GM19351 (cell line): ENCODE data around the gene COL4A2.

Source experiments
- ATAC-seq: cut with Tn5 transposase; IDR thresholded peaks from one replicate; pipeline ENCODE4 v1.9.1; 2021; ENCODE audit warnings: mild to moderate bottlenecking, moderate library complexity; ENCODE audit not compliant: unreplicated experiment

The COL4A2 gene

GRCh38 chr13:110465696-110466095 lies 158.6 kb downstream of the COL4A2 start:
- ATAC-seq = no peak

GRCh38 chr13:110466266-110466915 lies 159.3 kb downstream of the COL4A2 start:
- no peak for ATAC-seq

DNA sequence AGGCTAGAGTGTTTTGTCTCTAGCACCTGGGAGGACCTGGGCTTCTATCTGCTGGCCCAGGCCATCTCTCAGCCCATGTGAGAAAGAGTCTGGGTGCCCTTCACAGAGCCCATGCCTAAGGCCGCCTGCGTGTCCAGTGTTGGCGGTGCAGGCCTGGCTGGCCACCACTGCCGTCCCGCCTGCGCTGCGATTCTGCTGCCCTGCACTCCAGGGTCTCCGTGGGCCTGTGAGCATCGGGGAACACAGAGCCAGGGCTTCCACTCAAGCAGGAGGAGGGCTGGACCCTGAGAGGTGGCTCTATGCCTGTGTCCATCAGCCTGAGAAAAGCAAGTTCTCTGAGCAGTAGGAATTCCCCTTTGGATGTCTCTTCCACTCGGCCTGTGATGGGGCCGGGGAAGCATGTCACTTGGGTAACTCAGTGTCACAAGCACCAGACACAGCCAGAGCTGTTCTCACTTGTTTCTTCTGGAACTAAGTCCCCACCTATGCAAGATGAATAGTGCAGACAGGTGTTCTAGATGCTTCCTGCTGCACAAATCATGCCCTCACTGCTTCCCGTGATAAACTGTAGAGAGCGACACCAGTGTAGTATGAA lies 160.5 kb downstream of the COL4A2 start:
- no peak for ATAC-seq

DNA sequence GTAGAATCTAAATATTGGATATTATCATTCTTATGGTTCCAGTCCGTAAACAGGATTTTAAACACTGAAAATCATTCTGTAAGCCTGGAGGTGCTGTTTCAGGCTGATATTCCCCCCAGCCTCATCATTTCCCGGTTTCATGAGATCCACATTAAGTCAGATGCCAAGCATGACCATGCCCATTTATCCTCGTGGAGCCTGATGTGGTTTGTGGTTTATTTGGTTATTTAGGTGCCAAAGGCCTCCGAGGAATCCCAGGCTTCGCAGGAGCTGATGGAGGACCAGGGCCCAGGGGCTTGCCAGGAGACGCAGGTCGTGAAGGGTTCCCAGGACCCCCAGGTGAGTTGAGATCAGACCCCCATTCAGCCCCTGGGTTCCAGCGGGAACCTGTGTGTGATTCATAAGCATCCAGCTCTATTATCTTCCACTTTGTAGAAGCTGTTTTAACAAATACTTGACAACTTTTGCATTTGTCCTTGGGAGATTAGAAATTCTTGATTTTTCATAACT lies 162.0 kb downstream of the COL4A2 start:
- ATAC-seq = no peak

DNA sequence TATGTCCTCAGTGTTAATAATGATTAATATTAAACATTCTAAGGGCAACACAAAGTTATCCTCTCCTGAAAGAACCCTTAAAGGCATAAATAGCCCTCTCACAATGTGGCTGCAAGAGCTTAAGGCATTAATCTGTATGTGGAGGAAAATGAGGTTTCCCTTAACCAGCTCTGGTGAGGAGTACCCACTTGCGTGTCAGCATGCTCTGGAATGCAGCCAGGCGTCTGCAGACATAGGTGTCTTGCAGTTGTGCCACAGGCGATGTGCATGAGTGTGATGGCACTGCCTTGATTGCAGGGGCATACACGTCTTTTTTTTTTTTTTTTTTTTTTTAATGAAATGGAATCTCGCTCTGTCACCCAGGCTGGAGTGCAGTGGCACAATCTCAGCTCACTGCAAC lies 162.5 kb downstream of the COL4A2 start:
- no peak for ATAC-seq

- ATAC-seq = no peak
Measured at GRCh38 chr13:110470272-110471009, 163.4 kb downstream of the COL4A2 start.

DNA sequence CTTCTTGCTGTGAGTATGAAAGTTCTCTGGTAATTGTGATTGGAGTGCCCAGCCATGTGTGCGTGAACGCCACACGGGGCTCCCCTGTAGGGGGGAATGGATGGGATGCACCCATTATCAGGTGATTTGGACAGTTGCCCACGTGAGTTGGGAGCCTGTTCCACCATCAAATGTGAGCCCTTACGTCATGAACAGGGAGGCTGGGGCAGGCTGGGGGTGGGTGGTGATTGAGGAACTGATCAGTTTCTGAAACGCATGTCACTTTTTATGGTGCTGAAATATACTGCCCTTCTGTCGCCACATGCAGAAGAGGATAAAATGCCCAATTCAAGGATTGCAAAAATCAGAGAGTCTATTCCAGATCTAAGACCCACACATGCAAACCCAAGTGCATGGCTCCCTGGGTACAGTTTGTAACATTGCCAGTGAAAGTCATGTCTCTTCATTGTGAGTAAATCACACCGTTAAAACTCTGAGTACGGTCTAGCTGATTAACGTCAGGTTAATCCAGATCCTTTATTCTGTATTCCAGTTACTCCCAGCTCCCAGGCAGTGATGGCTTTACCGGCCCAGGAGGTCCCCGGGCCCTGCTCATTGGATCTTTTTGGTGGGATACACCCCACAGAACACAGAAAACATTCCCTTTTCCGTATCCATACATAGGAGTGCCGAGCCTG lies 164.2 kb downstream of the COL4A2 start:
- no peak for ATAC-seq

- peak; percentile 99 for ATAC-seq
Measured at GRCh38 chr13:110471833-110472162, 164.7 kb downstream of the COL4A2 start.

- no peak for ATAC-seq
Measured at GRCh38 chr13:110472904-110473563, 165.9 kb downstream of the COL4A2 start.

DNA sequence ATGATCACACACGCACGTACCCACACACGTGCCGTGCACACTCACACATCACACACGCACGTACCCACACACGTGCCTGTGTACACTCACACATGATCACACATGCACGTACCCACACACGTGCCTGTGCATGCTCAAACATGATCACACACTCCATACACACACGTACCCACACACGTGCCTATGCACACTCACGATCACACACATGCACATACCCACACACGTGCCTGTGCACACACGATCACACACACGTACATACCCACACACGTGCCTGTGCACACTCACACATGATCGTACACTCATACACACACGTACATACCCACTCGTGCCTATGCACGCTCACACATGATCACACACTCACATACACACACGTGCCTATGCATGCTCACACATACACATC lies 167.6 kb downstream of the COL4A2 start:
- no peak for ATAC-seq

GRCh38 chr13:110475117-110475516 lies 168.0 kb downstream of the COL4A2 start:
- no peak for ATAC-seq

- no peak for ATAC-seq
Measured at GRCh38 chr13:110475550-110476219, 168.6 kb downstream of the COL4A2 start.

DNA sequence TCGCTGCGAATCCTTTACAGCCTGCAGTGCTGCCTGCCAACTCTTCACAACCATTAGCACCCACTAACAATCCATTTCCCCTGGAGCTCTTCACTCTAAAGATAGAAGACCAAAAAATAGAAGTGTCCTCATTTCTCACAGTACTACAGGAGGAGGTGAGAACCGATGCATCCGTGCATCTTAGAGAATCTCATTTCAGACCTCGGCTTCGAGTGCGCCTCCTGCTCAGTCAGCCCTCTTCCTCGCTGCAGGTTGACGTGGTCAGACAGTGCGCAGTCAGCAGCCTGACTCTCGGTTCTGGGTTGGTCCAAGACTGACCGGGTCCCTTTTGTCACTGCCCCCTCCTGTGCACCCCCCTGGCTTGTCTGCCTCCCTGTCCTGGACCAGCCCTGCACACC lies 169.1 kb downstream of the COL4A2 start:
- ATAC-seq = no peak

DNA sequence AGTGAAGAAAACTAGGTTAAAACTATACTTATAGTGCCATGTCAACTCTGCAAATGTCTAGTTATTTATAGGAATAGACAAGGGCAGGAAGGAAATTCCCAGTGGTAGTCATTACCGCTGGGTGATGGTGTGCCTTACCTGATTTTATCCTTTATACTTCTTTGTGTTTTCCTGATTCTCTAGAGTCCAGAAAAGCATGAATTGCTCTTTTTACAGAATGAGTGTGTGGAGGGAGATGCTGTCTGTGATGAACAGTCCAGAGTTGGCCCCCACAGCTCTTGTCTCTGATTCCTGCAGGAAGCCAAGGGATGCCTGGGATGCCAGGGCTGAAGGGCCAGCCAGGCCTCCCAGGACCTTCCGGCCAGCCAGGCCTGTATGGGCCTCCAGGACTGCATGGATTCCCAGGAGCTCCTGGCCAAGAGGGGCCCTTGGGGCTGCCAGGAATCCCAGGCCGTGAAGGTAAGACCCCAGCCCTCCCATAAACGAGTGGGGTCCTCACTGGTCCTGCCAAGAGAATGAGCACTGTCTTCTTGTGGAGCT lies 170.7 kb downstream of the COL4A2 start:
- ATAC-seq = no peak

GRCh38 chr13:110478405-110479214 lies 171.5 kb downstream of the COL4A2 start:
- ATAC-seq = no peak

- no peak for ATAC-seq
Measured at GRCh38 chr13:110479215-110479545, 172.1 kb downstream of the COL4A2 start.

DNA sequence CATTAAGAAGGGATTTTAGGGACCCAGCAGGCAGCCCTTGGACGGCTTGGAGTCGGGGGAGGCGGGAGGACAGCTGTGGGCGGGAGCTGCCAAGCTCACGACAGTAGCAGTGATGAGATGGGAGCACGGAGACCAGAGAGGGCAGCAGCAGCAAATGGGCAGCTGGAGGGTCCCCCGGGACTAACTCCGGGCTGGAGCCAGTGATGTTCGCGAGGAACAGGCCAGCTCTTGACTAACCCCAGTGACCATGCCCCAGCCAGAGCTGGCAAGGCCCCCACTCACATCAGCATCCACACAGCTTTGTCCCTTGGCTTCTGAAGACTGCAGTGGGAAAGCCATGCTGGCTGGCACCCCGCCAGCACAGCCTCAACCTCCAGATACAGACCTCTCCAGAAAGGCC lies 172.6 kb downstream of the COL4A2 start:
- no peak for ATAC-seq

GRCh38 chr13:110480161-110480560 lies 173.1 kb downstream of the COL4A2 start:
- ATAC-seq = no peak

DNA sequence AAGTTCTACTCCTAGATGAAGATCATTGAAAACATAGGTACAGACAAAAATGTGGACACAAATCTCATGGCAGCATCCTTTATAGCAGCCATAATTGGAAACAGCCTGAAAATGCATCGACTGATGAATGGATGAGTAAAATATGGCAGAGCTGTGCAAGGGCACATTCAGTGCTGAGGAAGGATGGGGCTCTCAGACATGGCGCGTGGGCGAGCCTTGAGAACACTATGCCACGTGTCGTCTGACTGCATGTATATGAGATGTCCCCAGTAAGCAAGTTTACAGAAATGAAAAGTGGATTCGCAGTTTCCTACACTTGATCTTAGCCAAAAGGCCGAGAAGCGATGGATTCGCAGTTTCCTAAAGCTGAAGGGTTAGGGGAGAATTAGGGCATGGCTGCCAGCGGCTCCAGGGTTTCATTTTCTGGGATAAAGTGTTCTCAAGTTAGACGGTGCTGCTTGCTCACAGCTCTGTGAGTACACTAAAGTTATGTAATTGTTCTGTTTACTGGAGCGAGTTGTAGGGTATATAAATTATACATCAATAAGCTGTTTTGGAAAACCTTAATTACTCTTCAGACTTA lies 176.4 kb downstream of the COL4A2 start:
- ATAC-seq = no peak
